GM18909 (cell line): ENCODE data around the gene GTPBP4.
"Not testable (repeated sequence)": the region's sequence is repeated elsewhere in the genome, so short reads cannot be mapped to it uniquely, and the experiment has no call there.

Experiments
- ATAC-seq: cut with Tn5 transposase; IDR thresholded peaks from one replicate; pipeline ENCODE4 v1.9.1; 2021; ENCODE audit warnings: mild to moderate bottlenecking; ENCODE audit not compliant: unreplicated experiment, poor library complexity

The GTPBP4 gene

DNA sequence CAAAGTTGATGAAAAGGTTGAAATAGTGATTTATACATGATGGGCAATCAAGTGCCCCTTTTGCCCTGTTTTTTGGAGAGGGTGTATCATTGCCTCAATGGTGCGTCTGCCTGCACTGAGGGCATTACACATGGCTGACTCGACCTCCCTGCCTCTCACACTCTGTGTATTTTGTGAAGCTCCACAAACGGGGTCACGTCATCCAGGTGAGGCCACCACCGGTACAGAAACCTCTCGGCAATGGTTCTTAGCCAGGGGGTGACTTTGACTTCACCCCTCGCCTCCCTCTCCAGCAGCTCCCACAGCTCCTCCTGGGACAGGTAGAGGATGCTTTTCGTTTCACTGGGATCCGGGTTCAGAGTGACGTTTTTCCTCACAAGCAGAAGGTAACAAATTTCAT is 31.1 kb downstream of the GTPBP4 start:
- no peak for ATAC-seq

DNA sequence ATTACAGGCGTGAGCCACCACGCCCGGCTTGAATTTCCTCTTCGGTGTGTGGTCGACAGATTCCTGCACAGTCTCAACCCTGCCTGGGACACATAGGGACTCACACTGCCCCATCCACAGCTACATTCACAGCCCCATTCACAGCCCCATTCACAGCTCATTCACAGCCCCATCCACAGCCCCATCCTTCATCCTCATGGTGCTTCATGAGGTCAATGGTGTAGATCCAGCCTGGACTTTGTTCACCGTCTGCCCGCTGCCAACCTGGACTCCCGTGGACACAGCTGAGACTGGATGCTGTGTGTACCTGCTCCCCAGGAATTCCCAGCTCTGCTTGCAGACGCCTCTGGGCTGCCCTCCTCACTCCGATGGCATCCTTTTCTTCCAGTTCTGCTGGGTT is 32.2 kb downstream of the GTPBP4 start:
- no peak for ATAC-seq

DNA sequence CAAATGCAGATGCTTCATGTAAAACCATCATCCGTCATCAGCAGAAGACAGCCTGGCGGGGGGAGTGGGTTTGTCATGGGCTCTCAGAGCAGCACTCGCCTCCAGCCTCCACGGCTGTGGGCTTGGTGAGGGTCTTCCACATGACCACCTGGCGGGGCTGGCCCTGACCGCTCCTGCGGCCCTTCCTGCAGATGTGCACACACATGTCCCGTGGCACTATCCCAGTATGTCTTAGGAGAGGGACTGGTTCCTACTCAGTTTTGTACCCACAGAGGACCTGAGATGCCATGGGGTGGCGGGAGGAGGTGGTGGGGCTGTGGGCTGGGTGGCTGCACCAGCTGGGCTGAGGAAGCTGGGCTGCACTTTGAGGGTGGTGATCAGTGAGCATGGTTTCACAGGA is 32.7 kb downstream of the GTPBP4 start:
- no peak for ATAC-seq

GRCh38 chr10:1022413-1022812 is 34.2 kb downstream of the GTPBP4 start:
- no peak for ATAC-seq

DNA sequence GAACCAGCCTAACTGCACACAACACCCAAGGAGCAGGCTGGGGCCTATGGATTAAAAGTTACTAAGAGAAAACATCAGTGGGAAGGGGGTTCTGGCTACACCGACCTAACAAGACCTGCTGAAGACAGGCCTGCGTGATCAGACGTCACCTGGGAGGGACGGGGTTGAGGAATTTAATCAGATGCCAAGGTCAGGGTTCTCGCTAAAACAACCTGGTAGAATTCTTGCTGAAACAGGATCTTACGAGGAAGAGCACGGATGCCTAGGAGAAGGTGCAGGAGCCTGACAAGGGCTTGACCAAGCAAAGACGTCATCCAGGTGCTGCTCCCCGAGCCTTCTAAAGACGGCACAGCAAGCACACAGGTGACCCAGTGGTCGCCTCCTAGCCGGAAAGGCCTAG is 35.9 kb downstream of the GTPBP4 start:
- no peak for ATAC-seq

DNA sequence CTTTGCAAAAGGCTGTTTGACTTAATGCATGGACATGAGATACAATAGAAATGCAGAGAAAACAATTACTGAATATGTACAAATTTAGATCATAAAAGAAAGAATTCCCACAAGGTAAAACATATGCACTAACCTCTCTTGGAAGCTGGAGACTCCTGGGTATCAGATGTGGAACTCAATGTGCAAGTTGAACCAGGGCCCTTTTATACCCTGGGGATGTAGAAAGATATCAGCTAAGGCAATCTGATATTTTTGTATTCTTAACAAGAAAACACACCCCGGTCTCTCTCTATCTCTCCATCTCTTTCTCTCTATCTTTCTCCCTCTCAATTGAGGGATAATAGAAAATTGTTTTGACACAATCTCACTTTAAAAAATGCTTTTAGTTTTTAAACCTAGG is 37.4 kb downstream of the GTPBP4 start, which contains the start of gene IDI2:
Gene IDI2, minus strand, starts transcription at position 177 of the 400 bp plus-strand sequence. CDS start 1,136 bp downstream, outside the sequence.
- no peak for ATAC-seq

DNA sequence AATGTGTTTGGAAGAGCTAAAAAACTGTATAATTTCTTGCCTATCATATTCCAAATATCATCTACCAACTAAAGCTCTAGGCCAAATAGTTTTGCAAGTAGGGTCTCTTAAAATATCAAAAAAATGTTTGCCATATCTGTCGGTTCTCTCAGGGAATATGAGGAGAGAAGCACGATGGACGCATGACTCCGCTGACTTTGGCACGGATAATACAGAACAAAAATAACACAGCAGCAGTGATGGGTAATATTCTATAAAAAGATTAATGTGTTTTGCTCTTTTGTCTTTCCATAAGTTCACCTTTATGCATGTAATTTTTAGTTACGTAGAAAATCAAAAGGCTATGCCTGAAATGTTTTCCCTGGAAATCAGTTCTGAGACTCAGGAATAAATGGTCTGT is 38.3 kb downstream of the GTPBP4 start:
- ATAC-seq, result no peak

GRCh38 chr10:1029838-1030237 is 41.6 kb downstream of the GTPBP4 start:
- ATAC-seq, result no peak

GRCh38 chr10:1033601-1034000 is 45.4 kb downstream of the GTPBP4 start:
- ATAC-seq, result no peak

GRCh38 chr10:1034758-1035157 is 46.5 kb downstream of the GTPBP4 start:
- no peak for ATAC-seq

- no peak for ATAC-seq
Measured at GRCh38 chr10:1035201-1035600, 47.0 kb downstream of the GTPBP4 start.

DNA sequence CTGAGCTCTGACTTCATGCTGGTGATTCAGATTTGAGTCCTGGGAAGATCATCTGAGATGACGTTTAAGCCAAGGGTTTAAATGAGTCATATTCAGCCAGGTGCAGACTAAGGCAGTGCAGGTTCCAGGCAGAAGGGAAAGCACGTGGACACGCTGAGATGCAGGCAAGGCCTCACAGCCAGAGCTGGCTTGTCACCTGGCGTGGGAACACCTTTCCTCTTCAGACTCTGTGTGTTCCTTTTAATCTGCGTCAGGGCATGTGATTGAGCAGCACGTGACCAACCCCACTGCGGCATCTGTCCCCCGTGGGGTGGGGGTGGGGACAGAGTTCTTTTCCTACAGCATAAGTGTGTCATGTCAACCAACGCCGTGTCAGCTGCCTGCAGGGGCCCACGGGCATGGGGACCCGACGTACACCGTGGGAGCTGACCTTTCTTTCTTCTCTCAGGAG is 48.1 kb downstream of the GTPBP4 start:
- peak; percentile 63 for ATAC-seq

GRCh38 chr10:1037098-1037497 is 48.9 kb downstream of the GTPBP4 start:
- ATAC-seq, result no peak

- not testable (repeated sequence) for ATAC-seq
Measured at GRCh38 chr10:1038769-1039168, 50.5 kb downstream of the GTPBP4 start.

- no peak for ATAC-seq
Measured at GRCh38 chr10:1040133-1040532, 51.9 kb downstream of the GTPBP4 start.

- ATAC-seq, result no peak
Measured at GRCh38 chr10:1041514-1041913, 53.3 kb downstream of the GTPBP4 start.

DNA sequence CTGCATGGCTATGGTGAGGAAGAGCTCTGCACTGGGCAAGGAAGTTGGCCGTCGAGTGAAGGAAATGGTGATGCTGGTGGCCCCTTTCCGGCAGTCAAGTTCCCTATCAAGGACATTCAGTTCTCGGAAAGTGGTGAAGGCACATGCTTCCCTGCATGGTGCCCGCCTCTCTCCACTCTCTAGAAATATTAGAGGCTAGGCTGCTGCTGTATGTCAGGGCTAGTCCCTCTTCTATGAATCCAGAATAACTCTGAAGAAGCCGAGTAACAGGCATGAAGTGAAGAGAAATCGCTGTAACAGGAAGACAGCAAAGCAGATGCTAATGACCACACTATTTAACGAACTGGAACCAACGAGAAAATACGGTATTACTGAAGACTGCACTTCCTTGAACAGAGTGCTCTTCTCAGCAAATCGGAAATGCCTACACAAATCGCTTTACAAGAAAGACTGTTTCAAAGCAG is 55.3 kb downstream of the GTPBP4 start:
- peak; percentile 63 for ATAC-seq

- ATAC-seq, result no peak
Measured at GRCh38 chr10:1044146-1044545, 55.9 kb downstream of the GTPBP4 start.

DNA sequence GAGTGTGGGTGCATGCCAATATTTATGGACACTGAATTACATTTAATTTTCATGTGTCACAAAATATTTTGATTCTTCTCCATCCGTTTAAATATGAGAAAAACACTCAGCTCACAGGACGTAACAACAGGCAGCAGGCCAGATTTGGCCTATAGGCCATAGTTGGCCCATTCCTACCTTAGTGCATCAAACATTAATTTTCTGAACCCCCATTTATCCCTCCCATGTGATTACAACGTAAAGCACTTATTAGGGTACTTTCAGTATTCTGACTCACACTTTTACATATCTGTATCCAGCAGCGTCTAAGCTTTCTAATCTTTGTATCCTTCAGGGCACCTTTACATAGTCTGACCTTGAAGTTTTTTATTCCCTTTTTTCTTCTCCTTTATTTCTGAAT is 56.7 kb downstream of the GTPBP4 start:
- no peak for ATAC-seq

DNA sequence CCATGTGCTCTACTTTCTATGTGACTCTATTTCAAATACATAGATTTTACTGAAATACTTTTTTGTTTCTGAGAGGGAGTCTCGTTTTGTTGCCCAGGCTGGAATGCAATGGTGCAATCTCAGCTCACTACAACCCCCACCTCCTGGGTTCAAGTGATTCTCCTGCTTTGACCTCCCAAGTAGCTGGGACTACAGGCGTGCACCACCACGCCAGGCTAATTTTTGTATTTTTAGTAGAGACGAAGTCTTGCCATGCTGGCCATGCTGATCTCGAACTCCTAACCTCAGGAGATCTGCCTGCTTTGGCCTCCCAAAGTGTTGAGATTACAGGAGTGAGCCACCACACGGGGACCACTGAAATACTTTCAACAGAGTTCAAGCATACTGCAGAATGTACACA is 57.2 kb downstream of the GTPBP4 start:
- no peak for ATAC-seq

DNA sequence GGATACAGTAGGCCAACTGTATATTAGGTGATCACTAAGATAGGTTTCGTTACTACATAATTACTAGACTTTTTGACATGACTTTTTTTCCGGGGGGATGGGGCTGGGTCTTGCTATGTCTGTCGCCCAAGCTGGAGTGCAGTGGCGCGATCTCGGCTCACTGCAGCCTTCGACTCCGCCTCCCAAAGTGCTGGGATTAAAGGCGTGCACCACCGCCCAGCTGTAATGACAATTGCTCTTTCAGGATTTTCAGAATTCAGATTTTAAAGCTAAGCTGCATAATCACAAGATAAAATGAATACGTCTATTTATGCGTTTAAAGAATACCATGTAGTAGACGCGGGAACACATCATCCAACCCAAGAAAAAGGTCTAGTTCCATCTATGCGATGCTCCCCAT is 59.7 kb downstream of the GTPBP4 start:
- no peak for ATAC-seq

DNA sequence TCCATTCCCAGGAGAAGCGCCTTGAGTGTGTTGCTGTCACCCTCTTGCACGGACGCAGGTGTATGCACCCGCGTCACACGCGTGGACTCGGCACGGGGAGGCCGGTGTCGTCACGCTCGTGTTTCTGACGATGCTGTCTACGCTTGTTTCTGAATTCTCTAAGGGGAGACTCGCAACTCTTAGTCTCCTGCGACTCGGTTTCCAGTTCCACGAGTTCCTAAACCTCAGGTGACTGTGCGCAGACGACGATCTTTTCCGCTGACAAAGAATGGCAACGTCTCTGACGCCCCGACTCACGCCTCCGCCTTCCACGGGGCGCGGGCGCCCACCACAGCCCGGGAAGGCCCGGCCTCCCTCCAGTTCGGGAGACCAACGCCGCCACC is 60.1 kb downstream of the GTPBP4 start:
- ATAC-seq, result no peak
